ENCODE data around the gene HK3.

The HK3 gene

GRCh38 chr5:176899296-176899891 is at the start of gene HK3:
TSS of gene HK3 (minus strand) at chr5:176899346. CDS start at chr5:176896159, 3,187 bp downstream.
- no peak for DNase-seq

GRCh38 chr5:176948458-176948857 is 49.3 kb upstream of the HK3 start:
- no peak for DNase-seq

GRCh38 chr5:176947847-176948246 is 48.7 kb upstream of the HK3 start:
- DNase-seq = no peak

GRCh38 chr5:176944268-176944667 is 45.1 kb upstream of the HK3 start:
- DNase-seq = no peak

GRCh38 chr5:176943816-176944215 is 44.7 kb upstream of the HK3 start:
- DNase-seq = no peak

- DNase-seq = no peak
These were observed 42.8 kb upstream of the HK3 start for GRCh38 chr5:176941951-176942350.

- no peak for DNase-seq
These were observed 39.3 kb upstream of the HK3 start for GRCh38 chr5:176938472-176938871.

GRCh38 chr5:176935017-176935416 is 35.9 kb upstream of the HK3 start:
- DNase-seq = no peak

- no peak for DNase-seq
These were observed 35.3 kb upstream of the HK3 start for GRCh38 chr5:176934309-176934930.

- DNase-seq = no peak
These were observed 30.5 kb upstream of the HK3 start for GRCh38 chr5:176929654-176930053.

- no peak for DNase-seq
These were observed 28.4 kb upstream of the HK3 start for GRCh38 chr5:176927562-176927961.

GRCh38 chr5:176922817-176923216 is 23.7 kb upstream of the HK3 start:
- DNase-seq = no peak

GRCh38 chr5:176921714-176922113 is 22.6 kb upstream of the HK3 start:
- DNase-seq = no peak

GRCh38 chr5:176918613-176919012 is 19.5 kb upstream of the HK3 start:
- DNase-seq = no peak

- no peak for DNase-seq
These were observed 17.2 kb upstream of the HK3 start for GRCh38 chr5:176916337-176916736.

GRCh38 chr5:176915906-176916305 is 16.8 kb upstream of the HK3 start:
- no peak for DNase-seq

GRCh38 chr5:176912115-176912514 is 13.0 kb upstream of the HK3 start:
- DNase-seq = no peak

GRCh38 chr5:176908675-176909368 is 9.7 kb upstream of the HK3 start:
- DNase-seq = no peak

GRCh38 chr5:176906796-176907195 is 7.7 kb upstream of the HK3 start:
- DNase-seq = no peak

- DNase-seq = no peak
These were observed 7.0 kb upstream of the HK3 start for GRCh38 chr5:176906126-176906525.

GRCh38 chr5:176904276-176904675 is 5.1 kb upstream of the HK3 start:
- DNase-seq = no peak

- DNase-seq = no peak
These were observed 3.9 kb upstream of the HK3 start for GRCh38 chr5:176902911-176903664.

GRCh38 chr5:176902102-176902814 is 3.1 kb upstream of the HK3 start:
- no peak for DNase-seq

All from NCI-H2227 treated with DMSO at 0.1 percent for 48 hours (cell line).